Upper lobe of left lung (tissue), 4 donors: Measurements from ENCODE around the gene ATP6V0E1.
"Not testable (repeated sequence)": the region's sequence is repeated elsewhere in the genome, so short reads cannot be mapped to it uniquely, and the experiment has no call there.

ENCODE experiments used
- EP300 ChIP-seq, 4 donors: sonication (generic); formaldehyde crosslinking; IDR thresholded peaks; one replicate each; pipeline ENCODE4 v1.5.1; 2017; ENCODE audit warnings: antibody characterized with exemption in 4 of 4, control low read depth in 2 of 4
- POLR2AphosphoS5 ChIP-seq, 2 donors: sonication (generic); formaldehyde crosslinking; IDR thresholded peaks; one replicate each; pipeline ENCODE4 v1.5.1; 2017; ENCODE audit warnings: antibody characterized with exemption in 2 of 2
- TF ChIP-seq, protein P1 (sequence below), 6 experiments: fragments of 450-650 bp in 4 of 6; fragments of 200-600 bp in 2 of 6; sonication (generic) in 2 of 6; IDR thresholded peaks; one replicate each; pipeline ENCODE4 v1.5.1; 2016 to 2019; ENCODE audit warnings: antibody characterized with exemption in 6 of 6

GRCh38 chr5:173017087-173017486 is 33.5 kb downstream of the ATP6V0E1 start:
- TF ChIP-seq EP300, POLR2AphosphoS5 (IDR thresholded peaks at IDR 0.05): not testable (repeated sequence)
- TF ChIP-seq, protein P1, sequence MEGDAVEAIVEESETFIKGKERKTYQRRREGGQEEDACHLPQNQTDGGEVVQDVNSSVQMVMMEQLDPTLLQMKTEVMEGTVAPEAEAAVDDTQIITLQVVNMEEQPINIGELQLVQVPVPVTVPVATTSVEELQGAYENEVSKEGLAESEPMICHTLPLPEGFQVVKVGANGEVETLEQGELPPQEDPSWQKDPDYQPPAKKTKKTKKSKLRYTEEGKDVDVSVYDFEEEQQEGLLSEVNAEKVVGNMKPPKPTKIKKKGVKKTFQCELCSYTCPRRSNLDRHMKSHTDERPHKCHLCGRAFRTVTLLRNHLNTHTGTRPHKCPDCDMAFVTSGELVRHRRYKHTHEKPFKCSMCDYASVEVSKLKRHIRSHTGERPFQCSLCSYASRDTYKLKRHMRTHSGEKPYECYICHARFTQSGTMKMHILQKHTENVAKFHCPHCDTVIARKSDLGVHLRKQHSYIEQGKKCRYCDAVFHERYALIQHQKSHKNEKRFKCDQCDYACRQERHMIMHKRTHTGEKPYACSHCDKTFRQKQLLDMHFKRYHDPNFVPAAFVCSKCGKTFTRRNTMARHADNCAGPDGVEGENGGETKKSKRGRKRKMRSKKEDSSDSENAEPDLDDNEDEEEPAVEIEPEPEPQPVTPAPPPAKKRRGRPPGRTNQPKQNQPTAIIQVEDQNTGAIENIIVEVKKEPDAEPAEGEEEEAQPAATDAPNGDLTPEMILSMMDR (IDR thresholded peaks at IDR 0.05) = not testable (repeated sequence)
